OCI-LY1 (cell line): Measurements from ENCODE around the gene FBXW8.

Source experiments
- H2AFZ ChIP-seq: fragments of 200-600 bp; sonication (generic), shearing (Covaris generic); 2 replicates; pipeline ENCODE4 v1.6.0; 2014; ENCODE audit warnings: antibody characterized with exemption, mild to moderate bottlenecking, low read length
- H3F3A ChIP-seq: fragments of 200-600 bp; sonication (generic), shearing (Covaris generic); 2 replicates; pipeline ENCODE4 v1.6.0; 2014; ENCODE audit warnings: mild to moderate bottlenecking, antibody characterized with exemption, low read length, moderate library complexity; ENCODE audit not compliant: insufficient read depth
- H3K27ac ChIP-seq: fragments of 200-600 bp; sonication (generic); 2 replicates; pipeline ENCODE4 v1.5.1; 2014; ENCODE audit warnings: low read length, mixed run types, mild to moderate bottlenecking, low read depth; ENCODE audit not compliant: poor library complexity, severe bottlenecking
- H3K27me3 ChIP-seq: fragments of 200-600 bp; sonication (generic); 2 replicates; pipeline ENCODE4 v1.6.0; 2014; ENCODE audit warnings: antibody characterized with exemption, mild to moderate bottlenecking, low read length, moderate library complexity; ENCODE audit not compliant: insufficient read depth
- H3K36me3 ChIP-seq: fragments of 200-600 bp; sonication (generic); 2 replicates; pipeline ENCODE4 v1.6.1; 2014; ENCODE audit warnings: mild to moderate bottlenecking, antibody characterized with exemption, low read length, moderate library complexity, mixed read lengths; ENCODE audit not compliant: insufficient read depth
- H3K4me1 ChIP-seq: fragments of 200-600 bp; sonication (generic); 2 replicates; pipeline ENCODE4 v1.5.1; 2014; ENCODE audit warnings: mild to moderate bottlenecking, low read length, moderate library complexity; ENCODE audit not compliant: insufficient read depth, severe bottlenecking
- H3K4me2 ChIP-seq: fragments of 200-600 bp; sonication (generic), shearing (Covaris generic); 2 replicates; pipeline ENCODE4 v1.6.1; 2014; ENCODE audit warnings: low read length
- H3K4me3 ChIP-seq: fragments of 200-600 bp; sonication (generic); 2 replicates; pipeline ENCODE4 v1.5.1; 2014; ENCODE audit warnings: low read length, low read depth, mild to moderate bottlenecking, mixed read lengths; ENCODE audit not compliant: poor library complexity, severe bottlenecking
- H3K79me2 ChIP-seq: fragments of 200-600 bp; shearing (Covaris generic); 2 replicates; pipeline ENCODE4 v1.6.1; 2016; ENCODE audit warnings: mixed run types, low read length, mixed read lengths; ENCODE audit not compliant: insufficient read depth
- H3K9ac ChIP-seq: fragments of 200-600 bp; sonication (generic), shearing (Covaris generic); 2 replicates; pipeline ENCODE4 v1.6.1; 2014; ENCODE audit warnings: mild to moderate bottlenecking, low read length, mixed read lengths
- H3K9me2 ChIP-seq: fragments of 200-600 bp; sonication (generic), shearing (Covaris generic); 2 replicates; pipeline ENCODE4 v1.6.1; 2014; ENCODE audit warnings: low read depth, mild to moderate bottlenecking, low read length, mixed read lengths
- H3K9me3 ChIP-seq: fragments of 200-600 bp; shearing (Covaris generic); 2 replicates; pipeline ENCODE4 v1.6.1; 2014; ENCODE audit warnings: low read length, mixed read lengths
- H4K20me1 ChIP-seq: fragments of 200-600 bp; sonication (generic), shearing (Covaris generic); 2 replicates; pipeline ENCODE4 v1.6.0; 2016; ENCODE audit warnings: mild to moderate bottlenecking, low read length; ENCODE audit not compliant: insufficient read depth
- CTCF ChIP-seq: fragments of 200-600 bp; sonication (generic), shearing (Covaris generic); IDR thresholded peaks from 2 replicates; pipeline ENCODE4 v1.5.1; 2017; ENCODE audit warnings: mild to moderate bottlenecking, antibody characterized with exemption, low read length, moderate library complexity, mixed read lengths
- EZH2 ChIP-seq: fragments of 200-600 bp; sonication (generic), shearing (Covaris generic); IDR thresholded peaks from 2 replicates; pipeline ENCODE4 v1.8.0; 2017; ENCODE audit warnings: borderline replicate concordance, mixed run types, mild to moderate bottlenecking, antibody characterized with exemption, low read length, moderate library complexity, mixed read lengths

Gene FBXW8

GRCh38 chr12:116896411-116896924 lies 14.3 kb upstream of the FBXW8 start:
- Histone ChIP-seq H3K4me3 (no peak overlapping the region), H3K9ac (no peak overlapping the region)
- no peak for TF ChIP-seq EZH2
- no peak for TF ChIP-seq CTCF

DNA sequence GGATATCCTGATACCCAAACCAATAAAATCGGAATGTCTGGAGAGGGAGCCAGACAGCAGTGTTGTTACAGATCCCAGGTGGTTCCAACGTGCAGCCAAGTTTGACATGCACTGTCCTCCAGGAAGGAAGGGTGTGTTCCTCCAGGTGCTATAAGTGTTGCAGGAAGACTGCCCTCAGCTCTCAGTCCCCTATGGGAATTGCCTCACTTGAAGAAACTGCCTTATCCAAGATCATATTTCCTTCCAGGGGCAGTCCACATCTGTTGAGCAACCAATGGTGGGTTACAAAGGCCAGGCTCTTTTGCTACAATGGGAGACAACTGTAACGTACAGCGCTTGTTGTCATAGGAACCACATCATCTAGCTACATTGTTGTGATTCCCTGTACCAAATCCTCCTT lies 13.3 kb upstream of the FBXW8 start:
- no peaks in the 10 kb centered on the region for H3K79me2 ChIP-seq
- no peaks in the 10 kb centered on the region for H4K20me1 ChIP-seq
- no peak for TF ChIP-seq CTCF
- TF ChIP-seq EZH2, result no peak
- no peak overlapping the region for H3K27ac ChIP-seq
- H3K27me3 ChIP-seq, result no peaks in the 10 kb centered on the region
- H3F3A ChIP-seq, result no peaks in the 10 kb centered on the region
- no peaks in the 10 kb centered on the region for H3K9me2 ChIP-seq
- H3K4me2 ChIP-seq, result no peak overlapping the region
- H3K4me1 ChIP-seq, result peaks cover 7% of the 10 kb centered on the region
- no peak overlapping the region for H3K4me3 ChIP-seq
- H2AFZ ChIP-seq, result no peak overlapping the region
- H3K9ac ChIP-seq, result no peak overlapping the region
- no peaks in the 10 kb centered on the region for H3K9me3 ChIP-seq
- no peaks in the 10 kb centered on the region for H3K36me3 ChIP-seq

More at GRCh38 chr12:116896411-116896924, 14.3 kb upstream of the FBXW8 start:
- H3K27ac ChIP-seq, result no peak overlapping the region
- no peaks in the 10 kb centered on the region for H4K20me1 ChIP-seq
- no peaks in the 10 kb centered on the region for H3K27me3 ChIP-seq
- H3K4me2 ChIP-seq, result no peak overlapping the region
- no peaks in the 10 kb centered on the region for H3K79me2 ChIP-seq
- H3F3A ChIP-seq, result no peaks in the 10 kb centered on the region
- no peaks in the 10 kb centered on the region for H3K36me3 ChIP-seq
- H3K4me1 ChIP-seq, result peaks cover 7% of the 10 kb centered on the region
- no peak overlapping the region for H2AFZ ChIP-seq
- no peaks in the 10 kb centered on the region for H3K9me2 ChIP-seq
- H3K9me3 ChIP-seq, result no peaks in the 10 kb centered on the region

DNA sequence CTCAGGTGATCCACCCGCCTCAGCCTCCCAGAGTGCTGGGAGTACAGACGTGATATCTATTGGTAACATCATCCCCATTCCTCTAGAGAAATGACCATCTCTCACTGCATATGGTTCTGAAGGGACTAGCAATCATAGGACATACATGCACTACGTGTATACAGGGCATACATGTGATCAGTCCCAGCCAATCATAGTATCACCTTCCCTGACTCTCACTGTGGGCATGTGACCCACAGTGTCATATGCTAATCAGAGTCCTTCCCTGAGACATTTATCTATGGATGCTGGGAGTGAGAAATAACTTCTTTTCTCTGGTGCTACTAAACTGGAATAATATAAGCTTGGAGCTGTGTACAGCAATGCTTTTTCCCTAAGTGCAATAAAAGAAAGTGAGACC lies 12.1 kb upstream of the FBXW8 start:
- no peaks in the 10 kb centered on the region for H3K27me3 ChIP-seq
- no peak overlapping the region for H3K4me2 ChIP-seq
- H2AFZ ChIP-seq, result no peak overlapping the region

More for the DNA sequence above, 12.1 kb upstream of the FBXW8 start:
- Histone ChIP-seq H3K79me2 (no peaks in the 10 kb centered on the region), H3K9ac (no peak overlapping the region), H3K4me3 (no peak overlapping the region), H3F3A (no peaks in the 10 kb centered on the region), H3K9me3 (no peaks in the 10 kb centered on the region), H3K4me1 (peaks cover 7% of the 10 kb centered on the region), H4K20me1 (no peaks in the 10 kb centered on the region), H3K27ac (no peak overlapping the region), H3K9me2 (no peaks in the 10 kb centered on the region), H3K36me3 (no peaks in the 10 kb centered on the region)
- TF ChIP-seq CTCF (no peak), EZH2 (no peak)
